Keratinocyte (primary cell): ENCODE measurements around the gene CARD18. TPM values are rescaled to one million over a fixed set of nuclear protein-coding genes. Genes with fewer than 3 reads are reported as not detected.

Experiments
- DNase-seq: peaks from one replicate; pipeline ENCODE4 v3.0.0-alpha.2; 2011; ENCODE audit warnings: low read depth, missing footprints, low spot score
- FAIRE-seq: peaks from 2 replicates; lab custom pipeline; 2011; peaks lifted over from hg19 to GRCh38; lab: Jason Lieb, UNC
- H2AFZ ChIP-seq: 2 replicates; pipeline ENCODE4 v1.6.0; 2012; ENCODE audit warnings: low read length, control low read depth, inconsistent platforms; ENCODE audit not compliant: control insufficient read depth
- H3K27ac ChIP-seq: 2 replicates; pipeline ENCODE4 v1.5.1; 2011; ENCODE audit warnings: low read length; ENCODE audit not compliant: control insufficient read depth, insufficient read depth
- H3K27me3 ChIP-seq: 3 replicates; pipeline ENCODE4 v1.6.0; 2011; ENCODE audit warnings: low read length; ENCODE audit not compliant: control insufficient read depth, insufficient read depth; ENCODE audit errors: extremely low read depth
- H3K36me3 ChIP-seq, 2 experiments: 2 replicates in 1 of 2; 3 replicates in 1 of 2; pipeline ENCODE4 v1.5.1; 2011; ENCODE audit warnings: low read length in 2 of 2, mild to moderate bottlenecking in 1 of 2; ENCODE audit not compliant: control insufficient read depth in 2 of 2, insufficient read depth in 2 of 2; ENCODE audit errors: extremely low read depth in 1 of 2
- H3K4me1 ChIP-seq: 3 replicates; pipeline ENCODE4 v1.5.1; 2011; ENCODE audit warnings: low read length; ENCODE audit not compliant: control insufficient read depth, insufficient read depth; ENCODE audit errors: extremely low read depth
- H3K4me2 ChIP-seq: 3 replicates; pipeline ENCODE4 v1.6.0; 2011; ENCODE audit warnings: low read depth, low read length; ENCODE audit not compliant: control insufficient read depth, insufficient read depth; ENCODE audit errors: extremely low read depth
- H3K4me3 ChIP-seq, 3 experiments: fragments of 200-600 bp in 1 of 3; sonication (generic) in 1 of 3; 2 replicates in 2 of 3; 3 replicates in 1 of 3; pipeline ENCODE4 v1.5.1; 2011 to 2016; ENCODE audit warnings: low read length in 3 of 3, mild to moderate bottlenecking in 3 of 3, control low read depth in 2 of 3, inconsistent platforms in 1 of 3, low read depth in 1 of 3, mixed read lengths in 1 of 3, mixed run types in 1 of 3, moderate library complexity in 1 of 3; ENCODE audit not compliant: control insufficient read depth in 2 of 3, insufficient read depth in 2 of 3; ENCODE audit errors: extremely low read depth in 1 of 3
- H3K79me2 ChIP-seq: 2 replicates; pipeline ENCODE4 v1.6.0; 2012; ENCODE audit warnings: low read length; ENCODE audit not compliant: control insufficient read depth, insufficient read depth
- H3K9ac ChIP-seq: 3 replicates; pipeline ENCODE4 v1.6.0; 2011; ENCODE audit warnings: low read length; ENCODE audit not compliant: control insufficient read depth, insufficient read depth; ENCODE audit errors: extremely low read depth
- H3K9me1 ChIP-seq: 3 replicates; pipeline ENCODE4 v1.6.0; 2011; ENCODE audit warnings: low read length; ENCODE audit not compliant: control insufficient read depth, insufficient read depth; ENCODE audit errors: extremely low read depth
- H3K9me3 ChIP-seq: 2 replicates; pipeline ENCODE4 v1.5.1; 2012; ENCODE audit warnings: low read depth, low read length; ENCODE audit not compliant: control insufficient read depth
- H4K20me1 ChIP-seq: 3 replicates; pipeline ENCODE4 v1.6.0; 2011; ENCODE audit warnings: low read length; ENCODE audit not compliant: control insufficient read depth, insufficient read depth; ENCODE audit errors: extremely low read depth
- EZH2 ChIP-seq: IDR thresholded peaks from one replicate; pipeline ENCODE4 v1.6.1; 2012; ENCODE audit warnings: inconsistent platforms, mild to moderate bottlenecking, low read length, moderate library complexity
- dilution Hi-C: fragments of 300-500 bp; cut with MboI; formaldehyde crosslinking; loops from one replicate; pipeline ENCODE4 v1.7.0; 2020; ENCODE audit warnings: low sequenced_read_pairs; ENCODE audit not compliant: extremely low pct_ligation_motif_present
- polyA plus RNA-seq, 5 experiments: library from polyadenylated mRNA; depleted of rRNA in 3 of 5; stranded (reverse) in 3 of 5; stranded (forward) in 1 of 5; unstranded in 1 of 5; fragments of >200 nt; gene quantifications; 1 replicate in 1 of 5; 2 replicates in 3 of 5; 3 replicates in 1 of 5; pipeline versions ENCODE4 v1.2.1 to v1.2.3, GENCODE V29; 2011 to 2012; ENCODE audit warnings: missing spikeins in 2 of 5, low read depth in 1 of 5, low replicate concordance in 1 of 5
- TF ChIP-seq, protein P1 (sequence below), 3 experiments: IDR thresholded peaks in 1 of 3; conservative IDR thresholded peaks in 1 of 3; optimal IDR thresholded peaks in 1 of 3; 2 replicates in 2 of 3; 3 replicates in 1 of 3; pipeline versions ENCODE3 to v1.5.1; 2011; ENCODE audit warnings: low read length in 3 of 3, mild to moderate bottlenecking in 3 of 3, moderate library complexity in 2 of 3, control low read depth in 1 of 3, inconsistent platforms in 1 of 3; ENCODE audit not compliant: insufficient read depth in 2 of 3; ENCODE audit errors: extremely low read depth in 1 of 3

The CARD18 gene
- polyA plus RNA-seq, 1 donor (not counting 4 experiments of a cell fraction or from before 2014, with no cell fraction given): 10.4 TPM

DNA sequence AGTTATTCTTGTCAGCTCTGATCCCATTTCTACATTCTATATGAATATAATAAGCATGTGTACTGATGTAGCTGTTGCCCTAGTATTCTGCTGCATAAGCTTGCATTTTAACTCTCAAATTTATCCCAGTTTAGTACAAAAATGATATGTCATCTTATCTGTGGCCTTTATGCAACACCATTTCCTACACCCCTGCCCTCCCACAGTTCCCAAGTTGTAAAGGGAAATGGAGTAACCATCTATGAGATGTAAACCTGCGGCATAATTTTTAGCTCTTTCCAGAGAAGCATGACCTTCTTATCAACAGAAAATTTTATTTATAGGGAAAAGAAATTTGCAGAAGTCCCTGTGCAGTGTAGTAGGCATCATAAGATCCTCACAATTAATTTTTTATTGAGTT lies 18.9 kb upstream of the CARD18 start:
- Histone ChIP-seq H4K20me1 (no peaks in the 10 kb centered on the region), H3K36me3 (no peaks in the 10 kb centered on the region), H3K4me2 (no peak overlapping the region), H3K9me1 (no peaks in the 10 kb centered on the region), H3K79me2 (no peaks in the 10 kb centered on the region), H3K4me1 (no peaks in the 10 kb centered on the region), H3K27ac (no peak overlapping the region), H3K4me3 (no peak overlapping the region), H3K27me3 (no peaks in the 10 kb centered on the region), H2AFZ (no peak overlapping the region), H3K9ac (no peak overlapping the region), H3K9me3 (no peaks in the 10 kb centered on the region)
- no peak for DNase-seq
- TF ChIP-seq, protein P1, sequence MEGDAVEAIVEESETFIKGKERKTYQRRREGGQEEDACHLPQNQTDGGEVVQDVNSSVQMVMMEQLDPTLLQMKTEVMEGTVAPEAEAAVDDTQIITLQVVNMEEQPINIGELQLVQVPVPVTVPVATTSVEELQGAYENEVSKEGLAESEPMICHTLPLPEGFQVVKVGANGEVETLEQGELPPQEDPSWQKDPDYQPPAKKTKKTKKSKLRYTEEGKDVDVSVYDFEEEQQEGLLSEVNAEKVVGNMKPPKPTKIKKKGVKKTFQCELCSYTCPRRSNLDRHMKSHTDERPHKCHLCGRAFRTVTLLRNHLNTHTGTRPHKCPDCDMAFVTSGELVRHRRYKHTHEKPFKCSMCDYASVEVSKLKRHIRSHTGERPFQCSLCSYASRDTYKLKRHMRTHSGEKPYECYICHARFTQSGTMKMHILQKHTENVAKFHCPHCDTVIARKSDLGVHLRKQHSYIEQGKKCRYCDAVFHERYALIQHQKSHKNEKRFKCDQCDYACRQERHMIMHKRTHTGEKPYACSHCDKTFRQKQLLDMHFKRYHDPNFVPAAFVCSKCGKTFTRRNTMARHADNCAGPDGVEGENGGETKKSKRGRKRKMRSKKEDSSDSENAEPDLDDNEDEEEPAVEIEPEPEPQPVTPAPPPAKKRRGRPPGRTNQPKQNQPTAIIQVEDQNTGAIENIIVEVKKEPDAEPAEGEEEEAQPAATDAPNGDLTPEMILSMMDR (optimal IDR thresholded peaks at IDR 0.05 in 1 of 3, IDR thresholded peaks at IDR 0.05 in 1 of 3, conservative IDR thresholded peaks at IDR 0.05 in 1 of 3; ENCODE audit: extremely low read depth in 1 of 3, insufficient read depth in 2 of 3, low read length in 3 of 3): no peak
- no peak for TF ChIP-seq EZH2
- no peak for FAIRE-seq
- dilution Hi-C loops: no loop called here

DNA sequence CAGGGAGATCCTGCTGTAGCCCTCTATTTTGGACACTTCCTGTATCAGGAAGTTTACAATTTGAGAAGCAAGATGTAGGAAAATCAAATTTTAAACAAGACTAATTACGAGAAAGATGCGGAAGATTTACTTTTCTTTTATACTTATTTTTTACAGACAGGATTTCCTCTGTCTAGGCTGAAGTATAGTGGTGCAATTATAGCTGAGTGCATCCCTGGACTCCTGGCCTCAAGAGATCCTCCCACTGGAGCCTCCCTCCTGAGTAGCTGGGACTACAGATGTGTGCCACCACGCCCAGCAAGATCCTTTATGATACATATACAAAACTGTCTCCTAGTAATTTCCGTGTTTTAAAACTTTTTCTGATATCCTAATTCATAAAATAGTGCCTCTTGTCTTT lies 17.2 kb upstream of the CARD18 start:
- FAIRE-seq (no peak), DNase-seq (no peak)
- H3K9ac ChIP-seq: no peak overlapping the region
- H4K20me1 ChIP-seq: no peaks in the 10 kb centered on the region
- H2AFZ ChIP-seq: no peak overlapping the region
- H3K9me3 ChIP-seq: no peaks in the 10 kb centered on the region
- no peak overlapping the region for H3K4me3 ChIP-seq
- no peak overlapping the region for H3K27ac ChIP-seq
- no peaks in the 10 kb centered on the region for H3K27me3 ChIP-seq
- no peaks in the 10 kb centered on the region for H3K9me1 ChIP-seq
- no peaks in the 10 kb centered on the region for H3K4me1 ChIP-seq
- no peak for TF ChIP-seq EZH2
- TF ChIP-seq, protein P1 (optimal IDR thresholded peaks at IDR 0.05 in 1 of 3, IDR thresholded peaks at IDR 0.05 in 1 of 3, conservative IDR thresholded peaks at IDR 0.05 in 1 of 3; ENCODE audit: extremely low read depth in 1 of 3, insufficient read depth in 2 of 3, low read length in 3 of 3): no peak
- H3K36me3 ChIP-seq: no peaks in the 10 kb centered on the region
- dilution Hi-C loops: no loop called here
- no peak overlapping the region for H3K4me2 ChIP-seq
- H3K79me2 ChIP-seq: no peaks in the 10 kb centered on the region
